ENCODE data around the gene CCM2L. TPM values are rescaled to one million over a fixed set of nuclear protein-coding genes. Genes with fewer than 3 reads are reported as not detected.
A peak's percentile ranks its signal among the peaks of the same experiment; 100 is the strongest.

The CCM2L gene
- total RNA-seq, 2 donors from 2014 or later, result 3.4 to 5.9 TPM

GRCh38 chr20:32045999-32046398, 35.8 kb downstream of the CCM2L start:
- Histone ChIP-seq H3K4me1 (no peaks in the 10 kb centered on the region), H3K36me3 (replicated peaks in 1 of 2; ENCODE audit: insufficient read depth in 1 of 2, low read depth in 2 of 2) (no peaks in the 10 kb centered on the region), H3K27me3 (no peaks in the 10 kb centered on the region), H3K9me3 (no peaks in the 10 kb centered on the region), H3K27ac (no peak overlapping the region), H3K4me3 (no peak overlapping the region)
- no peak for ATAC-seq
- WGBS, 2 donors, result 52 to 68% methylated on average over 3 of the region's 3 CpGs
- intact Hi-C loops (cut with DNase I), result no loop called here
- DNase-seq, result no peak
- TF ChIP-seq POLR2A (IDR thresholded peaks at IDR 0.05), result no peak
- TF ChIP-seq, protein P1, sequence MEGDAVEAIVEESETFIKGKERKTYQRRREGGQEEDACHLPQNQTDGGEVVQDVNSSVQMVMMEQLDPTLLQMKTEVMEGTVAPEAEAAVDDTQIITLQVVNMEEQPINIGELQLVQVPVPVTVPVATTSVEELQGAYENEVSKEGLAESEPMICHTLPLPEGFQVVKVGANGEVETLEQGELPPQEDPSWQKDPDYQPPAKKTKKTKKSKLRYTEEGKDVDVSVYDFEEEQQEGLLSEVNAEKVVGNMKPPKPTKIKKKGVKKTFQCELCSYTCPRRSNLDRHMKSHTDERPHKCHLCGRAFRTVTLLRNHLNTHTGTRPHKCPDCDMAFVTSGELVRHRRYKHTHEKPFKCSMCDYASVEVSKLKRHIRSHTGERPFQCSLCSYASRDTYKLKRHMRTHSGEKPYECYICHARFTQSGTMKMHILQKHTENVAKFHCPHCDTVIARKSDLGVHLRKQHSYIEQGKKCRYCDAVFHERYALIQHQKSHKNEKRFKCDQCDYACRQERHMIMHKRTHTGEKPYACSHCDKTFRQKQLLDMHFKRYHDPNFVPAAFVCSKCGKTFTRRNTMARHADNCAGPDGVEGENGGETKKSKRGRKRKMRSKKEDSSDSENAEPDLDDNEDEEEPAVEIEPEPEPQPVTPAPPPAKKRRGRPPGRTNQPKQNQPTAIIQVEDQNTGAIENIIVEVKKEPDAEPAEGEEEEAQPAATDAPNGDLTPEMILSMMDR (IDR thresholded peaks at IDR 0.05), result no peak

DNA sequence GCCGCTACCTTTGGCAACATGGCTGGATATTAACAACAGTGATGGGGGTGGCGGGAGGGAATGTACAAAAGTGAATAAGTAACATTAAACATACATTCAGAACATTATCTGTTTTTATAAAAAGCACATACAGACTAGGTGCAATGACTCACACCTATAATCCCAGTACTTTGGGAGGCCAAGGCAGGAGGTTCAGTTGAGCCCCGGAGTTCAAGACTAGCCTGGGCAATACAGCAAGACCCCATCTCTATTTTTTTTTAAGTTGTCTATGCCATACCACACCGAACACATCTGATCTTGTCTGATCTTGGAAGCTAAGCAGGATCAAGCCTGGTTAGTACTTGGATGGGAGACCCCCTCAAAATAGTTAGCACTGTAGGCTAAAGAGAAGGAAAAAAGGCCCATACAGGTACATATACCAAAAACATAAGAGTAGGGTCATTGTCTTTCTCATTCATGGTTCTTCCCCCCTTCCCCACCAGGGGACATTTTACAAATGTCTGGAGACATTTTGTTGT, 40.1 kb downstream of the CCM2L start:
- 91 to 94% methylated on average over 4 of the region's 4 CpGs for WGBS, 2 donors
- intact Hi-C loops (cut with DNase I), result no loop called here

GRCh38 chr20:32050851-32051556, 40.8 kb downstream of the CCM2L start:
- intact Hi-C loops (cut with DNase I), result no loop called here
- Histone ChIP-seq H3K27me3 (peaks cover 0 to 20% of the 10 kb centered on the region in 2 donors), H3K4me1 (peaks cover 11% of the 10 kb centered on the region), H3K9me3 (no peaks in the 10 kb centered on the region), H3K36me3 (replicated peaks in 1 of 2; ENCODE audit: insufficient read depth in 1 of 2, low read depth in 2 of 2) (no peaks in the 10 kb centered on the region), H3K27ac (peak overlapping the region in 1 of 4 donors; percentile 71), H3K4me3 (no peak overlapping the region)
- no peak for TF ChIP-seq POLR2A (IDR thresholded peaks at IDR 0.05)
- TF ChIP-seq, protein P1 (IDR thresholded peaks at IDR 0.05), result no peak
- 21 to 26% methylated on average over 14 to 17 of the region's 17 CpGs for WGBS, 2 donors
- DNase-seq (peak in 1 of 4 donors; percentile 62), ATAC-seq (no peak)

More for the DNA sequence above, 40.1 kb downstream of the CCM2L start:
- Histone ChIP-seq H3K27me3 (peaks cover 0 to 20% of the 10 kb centered on the region in 2 donors), H3K4me1 (peaks cover 11% of the 10 kb centered on the region), H3K36me3 (replicated peaks in 1 of 2; ENCODE audit: insufficient read depth in 1 of 2, low read depth in 2 of 2) (no peaks in the 10 kb centered on the region), H3K4me3 (no peak overlapping the region), H3K9me3 (no peaks in the 10 kb centered on the region), H3K27ac (no peak overlapping the region)
- ATAC-seq (no peak), DNase-seq (no peak)
- no peak for TF ChIP-seq POLR2A (IDR thresholded peaks at IDR 0.05)
- TF ChIP-seq, protein P1 (IDR thresholded peaks at IDR 0.05), result no peak

DNA sequence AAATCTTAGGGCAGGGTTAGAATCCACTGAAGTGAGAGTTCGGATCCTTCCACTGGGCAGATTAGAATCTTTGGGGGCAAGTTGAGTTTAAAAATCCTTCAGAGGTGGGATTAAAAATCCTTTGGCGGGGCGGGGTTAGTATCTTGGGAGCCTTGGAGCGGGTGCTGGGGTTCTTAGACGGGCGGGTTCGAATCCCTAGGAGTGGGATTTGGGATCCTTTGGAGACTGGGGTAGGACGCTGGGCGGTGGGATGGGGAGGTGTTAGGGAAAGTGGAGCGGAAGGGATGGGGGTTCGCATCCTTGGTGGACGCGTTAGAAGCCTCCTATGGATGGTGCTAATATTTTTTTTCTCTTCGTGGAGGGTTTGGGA, 41.5 kb downstream of the CCM2L start:
- Histone ChIP-seq H3K9me3 (no peaks in the 10 kb centered on the region), H3K36me3 (replicated peaks in 1 of 2; ENCODE audit: insufficient read depth in 1 of 2, low read depth in 2 of 2) (no peaks in the 10 kb centered on the region), H3K4me1 (peaks cover 11% of the 10 kb centered on the region), H3K27ac (peak overlapping the region in 1 of 4 donors; percentile 71), H3K4me3 (no peak overlapping the region), H3K27me3 (peaks cover 0 to 20% of the 10 kb centered on the region in 2 donors)
- WGBS, 2 donors, result 14 to 21% methylated on average over 14 of the region's 14 CpGs
- intact Hi-C loops (cut with DNase I), result no loop called here
- TF ChIP-seq POLR2A (IDR thresholded peaks at IDR 0.05), result no peak
- TF ChIP-seq, protein P1 (IDR thresholded peaks at IDR 0.05), result no peak
- ATAC-seq (no peak), DNase-seq (no peak)
